Type B pancreatic cell (in vitro differentiated cells): ENCODE data around the gene DNMBP. TPM values are rescaled to one million over a fixed set of nuclear protein-coding genes. Genes with fewer than 3 reads are reported as not detected.

Source experiments
- DNase-seq: peaks from one replicate; pipeline ENCODE4 v3.0.0; 2021; ENCODE audit warnings: mixed read lengths; ENCODE audit not compliant: unreplicated experiment; ENCODE audit errors: extremely low spot score
- H3K27ac Mint-ChIP-seq: 2 replicates; pipeline ENCODE4 v1.8.0; 2021; ENCODE audit warnings: mild to moderate bottlenecking, mixed read lengths
- H3K27me3 Mint-ChIP-seq: 2 replicates; pipeline ENCODE4 v1.8.0; 2021; ENCODE audit warnings: mixed read lengths
- H3K36me3 Mint-ChIP-seq: 2 replicates; pipeline ENCODE4 v1.8.0; 2021; ENCODE audit warnings: mixed read lengths
- H3K4me1 Mint-ChIP-seq: one replicate; pipeline ENCODE4 v1.8.0; 2021; ENCODE audit warnings: mixed read lengths; ENCODE audit not compliant: unreplicated experiment
- H3K4me3 Mint-ChIP-seq: 2 replicates; pipeline ENCODE4 v1.8.0; 2021; ENCODE audit warnings: mild to moderate bottlenecking, mixed read lengths
- H3K9me3 Mint-ChIP-seq: 2 replicates; pipeline ENCODE4 v1.8.0; 2021; ENCODE audit warnings: mixed read lengths
- total RNA-seq: library from RNA; stranded (reverse); gene quantifications from 2 replicates; pipeline ENCODE4 v1.2.1, GENCODE V29; 2021; ENCODE audit warnings: low replicate concordance
- TF ChIP-seq, protein P1 (sequence below): fragments of 200-600 bp; sonication (generic); conservative IDR thresholded peaks from 2 replicates; pipeline ENCODE4 v1.5.0; 2021; ENCODE audit warnings: antibody characterized with exemption, mild to moderate bottlenecking

Gene DNMBP
- total RNA-seq, 1 donor from 2014 or later, result 17.7 TPM

DNA sequence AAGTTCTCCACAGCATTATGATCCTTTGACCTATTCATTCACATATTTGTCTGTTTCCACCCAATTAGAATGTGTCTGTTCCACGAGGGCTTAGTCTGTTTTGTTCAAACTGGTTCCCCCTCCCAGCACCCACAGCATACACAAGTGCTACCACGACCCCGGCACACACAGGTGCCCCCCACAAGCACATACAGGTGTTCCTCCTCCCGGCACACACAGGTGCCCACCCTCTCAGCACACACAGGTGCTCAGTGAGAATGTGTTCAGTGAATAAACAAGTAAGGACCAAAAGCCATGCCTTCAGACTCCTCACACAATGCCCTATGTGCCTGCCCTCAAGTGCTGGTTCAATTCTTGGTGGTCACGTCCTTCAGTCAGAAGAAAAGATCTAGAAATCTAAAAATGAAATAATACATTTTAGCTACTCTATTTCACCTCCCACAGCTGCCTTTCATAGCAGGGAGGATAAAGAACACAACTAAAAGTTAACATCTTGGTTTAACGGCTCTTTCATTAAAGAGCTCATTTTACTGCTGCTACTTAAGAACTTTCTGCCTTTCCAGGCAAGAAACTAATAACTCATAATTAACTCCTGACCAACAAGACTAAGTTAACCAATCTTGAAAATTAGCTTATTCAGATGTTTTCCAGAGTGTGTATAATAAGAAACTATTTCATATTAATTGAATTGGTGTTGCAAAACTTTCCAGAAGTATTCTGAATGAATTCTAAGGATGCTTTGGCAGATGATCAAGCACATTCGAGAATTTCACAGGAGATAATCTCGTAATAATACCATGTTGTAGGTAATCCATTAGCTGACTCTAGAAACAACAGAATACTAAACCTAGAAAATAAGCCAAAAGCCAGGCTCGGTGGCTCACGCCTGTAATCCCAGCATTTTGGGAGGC is 2.3 kb downstream of the DNMBP start:
- H3K4me1 Mint-ChIP-seq, result peaks cover 49% of the 10 kb centered on the region
- H3K9me3 Mint-ChIP-seq, result no peaks in the 10 kb centered on the region
- peak overlapping the region; percentile 93 for H3K4me3 Mint-ChIP-seq
- TF ChIP-seq, protein P1, sequence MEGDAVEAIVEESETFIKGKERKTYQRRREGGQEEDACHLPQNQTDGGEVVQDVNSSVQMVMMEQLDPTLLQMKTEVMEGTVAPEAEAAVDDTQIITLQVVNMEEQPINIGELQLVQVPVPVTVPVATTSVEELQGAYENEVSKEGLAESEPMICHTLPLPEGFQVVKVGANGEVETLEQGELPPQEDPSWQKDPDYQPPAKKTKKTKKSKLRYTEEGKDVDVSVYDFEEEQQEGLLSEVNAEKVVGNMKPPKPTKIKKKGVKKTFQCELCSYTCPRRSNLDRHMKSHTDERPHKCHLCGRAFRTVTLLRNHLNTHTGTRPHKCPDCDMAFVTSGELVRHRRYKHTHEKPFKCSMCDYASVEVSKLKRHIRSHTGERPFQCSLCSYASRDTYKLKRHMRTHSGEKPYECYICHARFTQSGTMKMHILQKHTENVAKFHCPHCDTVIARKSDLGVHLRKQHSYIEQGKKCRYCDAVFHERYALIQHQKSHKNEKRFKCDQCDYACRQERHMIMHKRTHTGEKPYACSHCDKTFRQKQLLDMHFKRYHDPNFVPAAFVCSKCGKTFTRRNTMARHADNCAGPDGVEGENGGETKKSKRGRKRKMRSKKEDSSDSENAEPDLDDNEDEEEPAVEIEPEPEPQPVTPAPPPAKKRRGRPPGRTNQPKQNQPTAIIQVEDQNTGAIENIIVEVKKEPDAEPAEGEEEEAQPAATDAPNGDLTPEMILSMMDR, result no peak
- no peak for DNase-seq
- no peaks in the 10 kb centered on the region for H3K27me3 Mint-ChIP-seq
- H3K36me3 Mint-ChIP-seq, result no peaks in the 10 kb centered on the region
- peak overlapping the region; percentile 75 for H3K27ac Mint-ChIP-seq

DNA sequence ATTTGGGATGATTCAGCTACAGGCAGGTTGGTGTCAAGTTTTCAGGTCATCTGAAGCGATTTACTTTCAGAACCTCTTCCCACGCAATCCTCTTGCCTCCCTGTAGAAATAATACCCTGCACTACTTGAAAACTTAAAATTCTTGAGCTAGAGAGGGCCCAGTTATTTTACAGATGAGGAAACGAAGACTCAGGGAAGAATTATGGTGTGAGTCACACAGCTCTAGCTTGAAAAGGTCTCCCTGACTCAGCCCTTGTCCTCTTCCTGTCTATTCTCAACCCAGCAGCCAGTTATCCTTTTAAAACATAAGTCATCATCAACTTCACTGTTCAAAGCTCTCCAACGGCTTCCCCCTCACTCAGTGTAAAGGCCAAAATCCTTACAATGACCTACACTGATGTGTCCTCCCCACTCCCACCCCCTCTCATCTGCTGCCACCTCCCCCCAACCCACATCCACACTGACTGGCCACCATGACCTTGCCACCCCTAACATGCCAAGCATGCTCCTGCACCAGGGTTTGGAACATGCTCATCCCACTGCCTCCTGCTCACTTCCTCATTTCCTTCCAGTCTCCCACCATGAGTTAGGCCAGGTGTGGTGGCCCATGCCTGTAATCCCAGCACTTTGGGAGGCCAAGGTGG is 3.4 kb downstream of the DNMBP start:
- TF ChIP-seq, protein P1, result no peak
- H3K36me3 Mint-ChIP-seq, result no peaks in the 10 kb centered on the region
- peak overlapping the region; percentile 74 for H3K4me3 Mint-ChIP-seq
- peaks cover 58% of the 10 kb centered on the region for H3K4me1 Mint-ChIP-seq
- peak overlapping the region; percentile 26 for H3K27ac Mint-ChIP-seq
- DNase-seq, result no peak
- H3K9me3 Mint-ChIP-seq, result no peaks in the 10 kb centered on the region
- no peaks in the 10 kb centered on the region for H3K27me3 Mint-ChIP-seq

DNA sequence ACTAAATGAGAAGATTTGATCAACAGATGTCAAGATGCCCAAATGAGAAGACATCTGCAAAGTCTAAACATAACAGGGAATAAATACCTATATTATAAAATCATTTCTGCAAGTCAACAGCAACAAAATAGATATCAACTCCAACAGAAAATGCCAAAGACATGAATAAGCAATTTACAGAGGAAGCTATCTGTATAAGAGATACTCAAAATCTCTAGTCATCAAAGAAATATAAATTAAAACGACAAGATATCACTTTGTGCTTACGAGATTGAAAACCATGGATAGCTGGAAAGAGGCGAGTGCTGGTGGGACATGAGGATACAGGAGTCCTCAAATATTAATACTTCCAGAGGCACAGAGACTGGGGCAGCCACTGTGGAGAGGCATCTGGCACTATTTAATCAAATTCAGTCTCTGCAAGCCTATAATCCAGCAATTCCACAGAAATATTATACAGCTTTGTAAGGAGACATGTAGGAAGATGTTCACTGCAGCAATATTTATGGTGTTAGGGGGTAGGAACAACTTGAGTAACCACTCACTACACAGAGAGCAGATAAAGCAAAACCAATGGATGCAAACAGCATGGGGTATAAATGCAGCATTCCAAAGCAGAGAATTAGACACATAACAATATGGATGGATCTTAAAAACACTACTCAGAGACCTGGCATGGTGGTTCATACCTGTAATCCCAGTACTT is 4.8 kb downstream of the DNMBP start:
- Mint-ChIP-seq H3K4me3 (peak overlapping the region; percentile 1), H3K36me3 (no peaks in the 10 kb centered on the region), H3K4me1 (peaks cover 56% of the 10 kb centered on the region), H3K27me3 (no peaks in the 10 kb centered on the region), H3K9me3 (no peaks in the 10 kb centered on the region), H3K27ac (peak overlapping the region; percentile 43)
- no peak for DNase-seq
- TF ChIP-seq, protein P1, result no peak

DNA sequence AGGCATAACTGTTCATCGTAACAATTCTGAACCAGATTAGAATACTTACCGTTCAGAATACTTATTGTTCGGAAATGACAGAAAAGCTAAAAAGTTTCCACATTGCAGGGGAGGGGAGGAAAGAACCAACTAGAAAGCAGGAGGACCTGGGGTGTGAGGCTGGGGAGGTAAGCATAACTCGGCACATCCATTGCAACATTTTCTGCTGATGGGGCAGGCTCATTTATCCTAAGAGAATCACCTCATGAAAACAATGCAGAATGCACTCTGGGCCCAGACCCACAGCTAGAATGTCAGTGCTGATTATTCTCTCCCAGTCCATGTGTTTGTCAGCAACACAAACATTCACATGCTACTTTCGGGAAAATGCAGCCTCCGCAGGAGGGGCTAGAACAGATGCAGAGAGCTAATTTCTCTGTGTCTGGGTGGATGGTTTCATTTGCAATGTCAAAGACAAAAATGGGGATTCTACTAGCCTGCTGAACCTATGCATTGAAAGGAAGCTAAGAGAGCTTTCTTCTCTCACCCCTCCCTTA is 9.6 kb downstream of the DNMBP start:
- TF ChIP-seq, protein P1, result no peak
- peaks cover 54% of the 10 kb centered on the region for H3K4me1 Mint-ChIP-seq
- H3K27ac Mint-ChIP-seq, result no peak overlapping the region
- no peak overlapping the region for H3K4me3 Mint-ChIP-seq
- DNase-seq, result no peak
- H3K36me3 Mint-ChIP-seq, result peaks cover 5% of the 10 kb centered on the region
- H3K9me3 Mint-ChIP-seq, result no peaks in the 10 kb centered on the region
- H3K27me3 Mint-ChIP-seq, result no peaks in the 10 kb centered on the region

DNA sequence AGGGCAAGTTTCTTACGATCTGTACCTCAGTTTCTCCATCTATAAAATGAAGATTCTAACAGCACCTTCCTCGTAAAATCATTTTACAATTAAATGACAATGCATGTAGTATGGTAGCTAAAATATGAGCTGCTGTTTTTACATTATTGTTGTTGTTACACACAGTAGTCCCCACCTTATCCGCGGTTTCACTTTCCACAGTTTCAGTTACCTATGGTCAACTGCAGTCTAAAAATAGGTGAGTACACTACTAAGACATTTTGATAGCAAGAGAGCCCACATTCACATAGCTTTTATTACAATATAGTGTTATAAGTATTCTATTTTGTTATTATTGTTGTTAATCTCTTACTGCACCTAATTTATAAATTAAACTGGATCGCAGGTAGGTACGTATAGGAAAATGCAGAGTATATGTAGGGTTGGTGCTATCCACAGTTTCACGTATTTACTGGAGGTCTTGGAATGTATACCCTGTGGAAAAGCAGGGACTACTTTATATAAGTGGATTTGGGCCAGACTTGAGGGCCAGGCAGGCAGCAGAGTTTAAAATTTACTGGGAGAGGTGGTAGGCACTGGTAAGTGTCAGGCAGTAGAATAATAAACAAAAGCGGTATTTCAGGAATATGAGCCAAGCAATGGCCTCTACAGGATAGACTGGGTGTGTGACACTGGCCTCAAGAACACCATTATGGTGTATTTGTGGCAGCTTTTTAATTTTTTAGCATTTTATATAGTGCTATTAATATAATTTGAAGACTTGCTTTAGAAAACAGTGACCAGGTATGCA is 10.2 kb downstream of the DNMBP start:
- Mint-ChIP-seq H3K27me3 (no peaks in the 10 kb centered on the region), H3K9me3 (no peaks in the 10 kb centered on the region), H3K4me1 (peaks cover 52% of the 10 kb centered on the region), H3K4me3 (peak overlapping the region; percentile 17), H3K27ac (no peak overlapping the region), H3K36me3 (peaks cover 6% of the 10 kb centered on the region)
- TF ChIP-seq, protein P1, result no peak
- no peak for DNase-seq
